ENCODE data around the gene DOCK1.

DNA sequence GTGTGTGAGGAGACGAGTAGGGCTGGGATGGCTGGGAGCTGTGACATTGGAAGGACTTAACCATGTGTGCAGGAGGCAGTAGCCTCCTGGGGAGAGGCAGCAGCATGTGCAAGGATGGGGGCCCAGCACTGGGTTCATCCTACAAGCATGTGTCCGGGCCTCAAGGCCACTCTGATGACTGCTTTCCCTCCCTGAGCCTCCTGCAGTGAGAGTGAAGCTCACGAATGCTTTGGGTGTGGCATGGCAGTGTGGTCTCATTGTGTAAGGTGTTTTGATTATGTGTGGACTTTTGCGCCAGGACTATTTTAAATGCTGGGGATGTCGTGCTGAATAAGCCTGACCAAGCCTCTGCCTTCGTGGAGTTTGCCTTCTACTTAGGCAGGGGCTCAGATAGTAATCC, 413.2 kb downstream of the DOCK1 start:
- TF ChIP-seq, protein P1, sequence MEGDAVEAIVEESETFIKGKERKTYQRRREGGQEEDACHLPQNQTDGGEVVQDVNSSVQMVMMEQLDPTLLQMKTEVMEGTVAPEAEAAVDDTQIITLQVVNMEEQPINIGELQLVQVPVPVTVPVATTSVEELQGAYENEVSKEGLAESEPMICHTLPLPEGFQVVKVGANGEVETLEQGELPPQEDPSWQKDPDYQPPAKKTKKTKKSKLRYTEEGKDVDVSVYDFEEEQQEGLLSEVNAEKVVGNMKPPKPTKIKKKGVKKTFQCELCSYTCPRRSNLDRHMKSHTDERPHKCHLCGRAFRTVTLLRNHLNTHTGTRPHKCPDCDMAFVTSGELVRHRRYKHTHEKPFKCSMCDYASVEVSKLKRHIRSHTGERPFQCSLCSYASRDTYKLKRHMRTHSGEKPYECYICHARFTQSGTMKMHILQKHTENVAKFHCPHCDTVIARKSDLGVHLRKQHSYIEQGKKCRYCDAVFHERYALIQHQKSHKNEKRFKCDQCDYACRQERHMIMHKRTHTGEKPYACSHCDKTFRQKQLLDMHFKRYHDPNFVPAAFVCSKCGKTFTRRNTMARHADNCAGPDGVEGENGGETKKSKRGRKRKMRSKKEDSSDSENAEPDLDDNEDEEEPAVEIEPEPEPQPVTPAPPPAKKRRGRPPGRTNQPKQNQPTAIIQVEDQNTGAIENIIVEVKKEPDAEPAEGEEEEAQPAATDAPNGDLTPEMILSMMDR (IDR thresholded peaks at IDR 0.05): no peak
- no peak for TF ChIP-seq ZFX (IDR thresholded peaks at IDR 0.05; ENCODE audit: borderline replicate concordance)

Measured in 22Rv1 (cell line).